Neural progenitor cell (in vitro differentiated cells): ENCODE measurements around the gene HSFX1.

Source experiments
- EZH2 ChIP-seq: fragments of 200-600 bp; sonication (generic); IDR thresholded peaks from 2 replicates; pipeline ENCODE4 v1.6.1; 2017; ENCODE audit warnings: antibody characterized with exemption, mild to moderate bottlenecking, moderate library complexity
- EZH2phosphoT487 ChIP-seq: fragments of 200-600 bp; sonication (generic); IDR thresholded peaks from 2 replicates; pipeline ENCODE4 v1.6.1; 2017; ENCODE audit warnings: antibody characterized with exemption
- TF ChIP-seq, protein P1 (sequence below): fragments of 200-600 bp; sonication (generic); IDR thresholded peaks from 2 replicates; pipeline ENCODE4 v1.5.1; 2017; ENCODE audit warnings: antibody characterized with exemption, mild to moderate bottlenecking

GRCh38 chrX:149757206-149758067 lies 16.4 kb upstream of the HSFX1 start:
- TF ChIP-seq EZH2 (no peak), EZH2phosphoT487 (no peak)
- TF ChIP-seq, protein P1, sequence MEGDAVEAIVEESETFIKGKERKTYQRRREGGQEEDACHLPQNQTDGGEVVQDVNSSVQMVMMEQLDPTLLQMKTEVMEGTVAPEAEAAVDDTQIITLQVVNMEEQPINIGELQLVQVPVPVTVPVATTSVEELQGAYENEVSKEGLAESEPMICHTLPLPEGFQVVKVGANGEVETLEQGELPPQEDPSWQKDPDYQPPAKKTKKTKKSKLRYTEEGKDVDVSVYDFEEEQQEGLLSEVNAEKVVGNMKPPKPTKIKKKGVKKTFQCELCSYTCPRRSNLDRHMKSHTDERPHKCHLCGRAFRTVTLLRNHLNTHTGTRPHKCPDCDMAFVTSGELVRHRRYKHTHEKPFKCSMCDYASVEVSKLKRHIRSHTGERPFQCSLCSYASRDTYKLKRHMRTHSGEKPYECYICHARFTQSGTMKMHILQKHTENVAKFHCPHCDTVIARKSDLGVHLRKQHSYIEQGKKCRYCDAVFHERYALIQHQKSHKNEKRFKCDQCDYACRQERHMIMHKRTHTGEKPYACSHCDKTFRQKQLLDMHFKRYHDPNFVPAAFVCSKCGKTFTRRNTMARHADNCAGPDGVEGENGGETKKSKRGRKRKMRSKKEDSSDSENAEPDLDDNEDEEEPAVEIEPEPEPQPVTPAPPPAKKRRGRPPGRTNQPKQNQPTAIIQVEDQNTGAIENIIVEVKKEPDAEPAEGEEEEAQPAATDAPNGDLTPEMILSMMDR: no peak
